A673 (cell line): ENCODE data around the gene HEY2. TPM values are rescaled to one million over a fixed set of nuclear protein-coding genes. Genes with fewer than 3 reads are reported as not detected.
A peak's percentile ranks its signal among the peaks of the same experiment; 100 is the strongest.

Source experiments
- BruUV-seq: library from RNA; stranded (reverse); fragments of 400-500 nt; replicated peaks from 2 replicates; lab custom pipeline; 2021; lab: Mats Ljungman, UMichigan
- CTCF ChIA-PET: fragments of 300-600 bp; sonication (Branson Sonifier 250); formaldehyde crosslinking; loops from one replicate; lab custom pipeline; 2022; ENCODE audit warnings: antibody characterized with exemption; lab: Charles Lee
- POLR2A ChIA-PET: fragments of 300-600 bp; sonication (Branson Sonifier 250); formaldehyde crosslinking; loops from one replicate; lab custom pipeline; 2022; ENCODE audit warnings: antibody characterized with exemption; ENCODE audit not compliant: low non-redundant PET; lab: Charles Lee
- DNase-seq: peaks from one replicate; pipeline ENCODE4 v3.0.0-alpha.2; 2015; ENCODE audit warnings: low spot score
- H3K27ac ChIP-seq: fragments of 200-600 bp; sonication (generic); 2 replicates; pipeline ENCODE4 v1.5.1; 2016; ENCODE audit warnings: mixed run types, low read depth, mild to moderate bottlenecking, mixed read lengths, antibody characterized with exemption, low read length; ENCODE audit not compliant: poor library complexity, severe bottlenecking
- H3K27me3 ChIP-seq: fragments of 200-600 bp; sonication (generic); replicated peaks from 2 replicates; pipeline ENCODE4 v1.6.1; 2017; ENCODE audit warnings: mixed run types, low read depth, mild to moderate bottlenecking, mixed read lengths, antibody characterized with exemption, low read length; ENCODE audit not compliant: insufficient read depth, poor library complexity
- H3K36me3 ChIP-seq: fragments of 200-600 bp; sonication (generic); 2 replicates; pipeline ENCODE4 v1.6.1; 2016; ENCODE audit warnings: mixed run types, mild to moderate bottlenecking, mixed read lengths, antibody characterized with exemption, low read length; ENCODE audit not compliant: insufficient read depth, poor library complexity, severe bottlenecking
- H3K4me1 ChIP-seq: fragments of 200-600 bp; sonication (generic); 2 replicates; pipeline ENCODE4 v1.6.1; 2017; ENCODE audit warnings: mixed run types, mild to moderate bottlenecking, mixed read lengths, antibody characterized with exemption, low read length; ENCODE audit not compliant: insufficient read depth, poor library complexity, severe bottlenecking
- H3K4me3 ChIP-seq: fragments of 200-600 bp; sonication (generic); 2 replicates; pipeline ENCODE4 v1.5.1; 2016; ENCODE audit warnings: low read depth, mixed run types, mild to moderate bottlenecking, mixed read lengths, low read length; ENCODE audit not compliant: poor library complexity, severe bottlenecking
- H3K9me3 ChIP-seq: fragments of 200-600 bp; sonication (generic); 2 replicates; pipeline ENCODE4 v1.6.1; 2016; ENCODE audit warnings: mixed run types, low read depth, mild to moderate bottlenecking, mixed read lengths, antibody characterized with exemption, low read length; ENCODE audit not compliant: poor library complexity, severe bottlenecking
- EZH2 ChIP-seq: fragments of 200-600 bp; sonication (generic); IDR thresholded peaks from 2 replicates; pipeline ENCODE4 v1.6.1; 2017; ENCODE audit warnings: borderline replicate concordance, low read depth, mild to moderate bottlenecking, mixed read lengths, antibody characterized with exemption, low read length; ENCODE audit not compliant: poor library complexity, severe bottlenecking
- intact Hi-C: fragments of 100-400 bp; cut with micrococcal nuclease; formaldehyde crosslinking; loops from one replicate; pipeline ENCODE4 v1.10.0; 2022; ENCODE audit not compliant: unreplicated experiment
- total RNA-seq: library from RNA; stranded (reverse); gene quantifications from 2 replicates; pipeline ENCODE4 v1.2.3, GENCODE V29; 2021
- TF ChIP-seq, protein P1 (sequence below): fragments of 300-800, 200-600 bp; sonication (generic); conservative IDR thresholded peaks from 2 replicates; pipeline ENCODE4 v1.5.1; 2017; ENCODE audit warnings: low read depth, mild to moderate bottlenecking, antibody characterized with exemption, low read length, moderate library complexity, mixed read lengths

The HEY2 gene
- total RNA-seq, 1 experiment from 2014 or later: 0.32 TPM

DNA sequence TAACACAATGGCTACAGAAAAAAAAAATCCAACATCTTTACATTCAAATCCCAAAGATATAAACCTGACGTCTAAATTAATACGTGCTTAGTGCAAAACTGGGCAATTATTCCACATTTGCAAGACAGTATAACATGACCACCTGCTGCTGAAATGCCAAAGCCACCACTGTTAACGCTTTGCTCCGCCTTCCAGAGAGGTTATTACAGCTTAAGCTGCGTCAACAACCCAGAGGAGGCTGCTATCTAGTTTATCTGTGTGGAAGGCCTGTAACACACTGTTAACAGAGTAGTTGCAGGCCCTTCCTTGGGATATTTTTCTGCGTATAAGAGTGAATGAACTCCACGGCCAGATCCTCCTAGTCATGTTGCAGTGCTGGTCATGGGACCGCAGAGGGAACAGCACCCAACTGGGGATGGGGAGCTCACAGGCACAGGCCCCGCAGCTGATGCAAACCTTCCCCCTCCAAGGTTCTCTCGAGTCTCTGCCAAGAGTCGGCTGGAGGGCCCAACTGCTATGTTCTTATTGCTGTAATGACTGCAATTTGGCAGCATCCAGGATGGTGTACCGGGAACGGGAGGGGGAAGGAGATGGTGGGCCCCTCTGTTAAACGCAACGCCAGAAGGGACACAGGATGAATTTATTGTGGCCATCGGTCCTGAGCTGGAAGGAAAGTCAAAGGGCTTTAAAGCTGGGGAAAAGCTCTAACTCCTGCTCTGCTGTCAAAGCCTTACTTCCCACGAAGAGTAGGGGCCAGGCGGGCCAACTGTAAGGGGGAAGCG, 40.3 kb downstream of the HEY2 start:
- DNase-seq: peak; percentile 91
- H3K4me3 ChIP-seq: peak overlapping the region; percentile 95
- no TSS peak for BruUV-seq
- TF ChIP-seq, protein P1, sequence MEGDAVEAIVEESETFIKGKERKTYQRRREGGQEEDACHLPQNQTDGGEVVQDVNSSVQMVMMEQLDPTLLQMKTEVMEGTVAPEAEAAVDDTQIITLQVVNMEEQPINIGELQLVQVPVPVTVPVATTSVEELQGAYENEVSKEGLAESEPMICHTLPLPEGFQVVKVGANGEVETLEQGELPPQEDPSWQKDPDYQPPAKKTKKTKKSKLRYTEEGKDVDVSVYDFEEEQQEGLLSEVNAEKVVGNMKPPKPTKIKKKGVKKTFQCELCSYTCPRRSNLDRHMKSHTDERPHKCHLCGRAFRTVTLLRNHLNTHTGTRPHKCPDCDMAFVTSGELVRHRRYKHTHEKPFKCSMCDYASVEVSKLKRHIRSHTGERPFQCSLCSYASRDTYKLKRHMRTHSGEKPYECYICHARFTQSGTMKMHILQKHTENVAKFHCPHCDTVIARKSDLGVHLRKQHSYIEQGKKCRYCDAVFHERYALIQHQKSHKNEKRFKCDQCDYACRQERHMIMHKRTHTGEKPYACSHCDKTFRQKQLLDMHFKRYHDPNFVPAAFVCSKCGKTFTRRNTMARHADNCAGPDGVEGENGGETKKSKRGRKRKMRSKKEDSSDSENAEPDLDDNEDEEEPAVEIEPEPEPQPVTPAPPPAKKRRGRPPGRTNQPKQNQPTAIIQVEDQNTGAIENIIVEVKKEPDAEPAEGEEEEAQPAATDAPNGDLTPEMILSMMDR: no peak
- H3K4me1 ChIP-seq: peaks cover 58% of the 10 kb centered on the region
- peak overlapping the region; percentile 97 for H3K27ac ChIP-seq
- intact Hi-C loops: loop anchor here (2.0 to 10.0 kb wide), 3 partner anchors 69 to 555 kb away; partner anchors contain the start of genes CENPW and HINT3
- no peaks in the 10 kb centered on the region for H3K27me3 ChIP-seq
- H3K9me3 ChIP-seq: no peaks in the 10 kb centered on the region
- no peaks in the 10 kb centered on the region for H3K36me3 ChIP-seq
- CTCF ChIA-PET: interaction anchor here (0.8 to 3.6 kb wide), 3 partner anchors 9 to 184 kb away, joined by 3 to 16 read pairs (median 15); partner anchors contain the start of gene HINT3
- POLR2A ChIA-PET: interaction anchor here (2.3 kb wide), 1 partner anchor 8 kb away, joined by 10 read pairs; no protein-coding TSS in a partner anchor

- Histone ChIP-seq H3K36me3 (no peaks in the 10 kb centered on the region), H3K4me3 (peak within 1 kb of the TSS; percentile 95), H3K4me1 (peaks cover 60% of the 10 kb centered on the region), H3K9me3 (no peaks in the 10 kb centered on the region), H3K27me3 (no peaks in the 10 kb centered on the region), H3K27ac (peak within 1 kb of the TSS; percentile 97)
- intact Hi-C loops: loop anchor here (2.0 kb wide), 1 partner anchor 68 kb away; no protein-coding TSS in a partner anchor
- DNase-seq: peak; percentile 80
- BruUV-seq: no TSS peak
- TF ChIP-seq, protein P1: no peak
- TF ChIP-seq EZH2: no peak
- ChIA-PET POLR2A (interaction anchor here (0.6 to 2.3 kb wide), 2 partner anchors 9 to 485 kb away, joined by 3 to 10 read pairs; no protein-coding TSS in a partner anchor), CTCF (interaction anchor here (1.9 to 3.6 kb wide), 3 partner anchors 10 to 184 kb away, joined by 5 to 16 read pairs (median 15); partner anchors contain the start of gene HINT3)
These were observed 41.1 kb downstream of the HEY2 start, which contains the start of gene NCOA7 for GRCh38 chr6:125790358-125791150. TSS of gene NCOA7 (plus strand) at chr6:125790960. CDS start at chr6:125815355, 24,395 bp downstream.

DNA sequence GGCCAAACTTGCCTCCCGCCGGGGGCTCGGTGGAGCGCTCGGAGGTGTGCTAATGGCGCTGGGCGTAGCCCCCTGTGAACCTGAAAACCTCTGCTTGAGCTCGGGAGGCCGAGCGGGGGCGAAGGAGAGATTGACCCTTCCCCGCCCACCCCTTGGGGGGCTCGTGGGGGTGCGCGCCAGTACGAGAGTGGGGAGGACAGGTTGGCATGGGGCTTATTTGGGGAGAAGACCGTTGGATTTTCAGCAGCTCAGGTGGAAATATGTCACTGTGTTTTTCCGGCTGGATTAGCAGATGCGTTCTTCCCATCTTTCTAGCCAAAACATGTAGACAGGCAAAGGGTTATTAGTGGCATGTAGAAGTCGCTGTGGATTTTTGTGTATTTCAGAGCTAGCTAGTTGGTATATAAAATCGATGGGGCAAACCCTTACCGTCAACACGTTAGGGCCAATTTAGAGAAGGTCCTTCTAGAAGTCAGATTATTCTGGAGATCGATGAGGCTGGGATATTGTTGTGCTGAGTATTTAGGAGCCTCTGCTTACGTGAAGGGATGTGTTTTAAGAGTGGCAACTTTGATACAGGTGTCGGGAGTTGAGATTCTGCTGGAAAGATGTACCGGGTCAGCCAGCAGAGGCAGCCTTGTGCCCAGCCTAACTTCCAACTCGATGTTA, 41.9 kb downstream of the HEY2 start:
- Histone ChIP-seq H3K4me3 (peak overlapping the region; percentile 95), H3K27me3 (no peaks in the 10 kb centered on the region), H3K9me3 (no peaks in the 10 kb centered on the region), H3K4me1 (peaks cover 60% of the 10 kb centered on the region), H3K27ac (peak overlapping the region; percentile 97), H3K36me3 (no peaks in the 10 kb centered on the region)
- TF ChIP-seq, protein P1: peak; percentile 62
- TF ChIP-seq EZH2: no peak
- BruUV-seq: TSS peak; percentile 20
- DNase-seq: peak; percentile 66
- CTCF ChIA-PET: interaction anchor here (0.8 to 3.6 kb wide), 5 partner anchors 10 to 183 kb away, joined by 3 to 16 read pairs (median 5); partner anchors contain the start of gene HINT3
- intact Hi-C loops: loop anchor here (2.0 kb wide), 1 partner anchor 68 kb away; no protein-coding TSS in a partner anchor
- POLR2A ChIA-PET: interaction anchor here (0.6 to 2.3 kb wide), 2 partner anchors 10 to 717 kb away, joined by 5 to 10 read pairs; no protein-coding TSS in a partner anchor
